Thoracic aorta (tissue), 2 donors: ENCODE measurements around the gene PSMC3IP. TPM values are rescaled to one million over a fixed set of nuclear protein-coding genes. Genes with fewer than 3 reads are reported as not detected.

Experiments
- ATAC-seq: fragments of 150-250 bp; one replicate; pipeline ENCODE4 v1.8.0; 2017; ENCODE audit warnings: low read depth; ENCODE audit not compliant: insufficient number of reproducible peaks, low FRiP score
- DNase-seq: peaks from one replicate; pipeline ENCODE4 v3.0.0-alpha.2; 2020; ENCODE audit warnings: low spot score
- H3K27ac ChIP-seq, 2 donors: fragments of 200-600 bp; sonication (generic); 1 replicate in 1 of 2; 2 replicates in 1 of 2; pipeline ENCODE4 v1.5.1; 2016; ENCODE audit warnings: mild to moderate bottlenecking in 2 of 2, moderate library complexity in 2 of 2
- H3K27me3 ChIP-seq: fragments of 200-600 bp; sonication (generic); replicated peaks from 2 replicates; pipeline ENCODE4 v1.6.0; 2016; ENCODE audit warnings: mild to moderate bottlenecking; ENCODE audit not compliant: insufficient read depth
- H3K36me3 ChIP-seq: fragments of 200-600 bp; sonication (generic); one replicate; pipeline ENCODE4 v1.5.1; 2016
- H3K4me1 ChIP-seq, 2 donors: fragments of 200-600 bp; sonication (generic); 1 replicate in 1 of 2; 2 replicates in 1 of 2; pipeline versions ENCODE4 v1.5.1 to v1.6.0; 2016; ENCODE audit warnings: low read depth in 2 of 2, mild to moderate bottlenecking in 1 of 2; ENCODE audit not compliant: control insufficient read depth in 1 of 2
- H3K4me3 ChIP-seq: fragments of 200-600 bp; sonication (generic); 2 replicates; pipeline ENCODE4 v1.5.1; 2016; ENCODE audit warnings: mild to moderate bottlenecking
- H3K9me3 ChIP-seq: fragments of 200-600 bp; sonication (generic); 2 replicates; pipeline ENCODE4 v1.5.1; 2016
- total RNA-seq, 2 donors: library from RNA; depleted of rRNA; stranded (reverse); fragments of >200 nt; gene quantifications; one replicate each; pipeline versions ENCODE4 v1.1.0 to v1.2.3, GENCODE V29; 2016
- TF ChIP-seq, protein P1 (sequence below): fragments of 200-600 bp; sonication (generic); IDR thresholded peaks from one replicate; pipeline ENCODE4 v1.5.1; 2019; ENCODE audit warnings: antibody characterized with exemption

The PSMC3IP gene
- total RNA-seq, 2 donors from 2014 or later, result 6.6 TPM; not detected in 1

GRCh38 chr17:42608305-42609181 lies 31.0 kb upstream of the PSMC3IP start:
- ATAC-seq, result peak; percentile 7
- TF ChIP-seq, protein P1, sequence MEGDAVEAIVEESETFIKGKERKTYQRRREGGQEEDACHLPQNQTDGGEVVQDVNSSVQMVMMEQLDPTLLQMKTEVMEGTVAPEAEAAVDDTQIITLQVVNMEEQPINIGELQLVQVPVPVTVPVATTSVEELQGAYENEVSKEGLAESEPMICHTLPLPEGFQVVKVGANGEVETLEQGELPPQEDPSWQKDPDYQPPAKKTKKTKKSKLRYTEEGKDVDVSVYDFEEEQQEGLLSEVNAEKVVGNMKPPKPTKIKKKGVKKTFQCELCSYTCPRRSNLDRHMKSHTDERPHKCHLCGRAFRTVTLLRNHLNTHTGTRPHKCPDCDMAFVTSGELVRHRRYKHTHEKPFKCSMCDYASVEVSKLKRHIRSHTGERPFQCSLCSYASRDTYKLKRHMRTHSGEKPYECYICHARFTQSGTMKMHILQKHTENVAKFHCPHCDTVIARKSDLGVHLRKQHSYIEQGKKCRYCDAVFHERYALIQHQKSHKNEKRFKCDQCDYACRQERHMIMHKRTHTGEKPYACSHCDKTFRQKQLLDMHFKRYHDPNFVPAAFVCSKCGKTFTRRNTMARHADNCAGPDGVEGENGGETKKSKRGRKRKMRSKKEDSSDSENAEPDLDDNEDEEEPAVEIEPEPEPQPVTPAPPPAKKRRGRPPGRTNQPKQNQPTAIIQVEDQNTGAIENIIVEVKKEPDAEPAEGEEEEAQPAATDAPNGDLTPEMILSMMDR, result no peak
- Histone ChIP-seq H3K9me3 (no peaks in the 10 kb centered on the region), H3K4me1 (peaks cover 18 to 39% of the 10 kb centered on the region in 2 donors), H3K27me3 (no peaks in the 10 kb centered on the region), H3K4me3 (peak overlapping the region; percentile 82), H3K36me3 (peaks cover 8% of the 10 kb centered on the region), H3K27ac (peak overlapping the region; percentile 79 to 84)
- no peak for DNase-seq

- H3K27me3 ChIP-seq, result no peaks in the 10 kb centered on the region
- DNase-seq (no peak), ATAC-seq (no peak)
- no peaks in the 10 kb centered on the region for H3K9me3 ChIP-seq
- no peak overlapping the region for H3K27ac ChIP-seq
- H3K4me1 ChIP-seq, result peaks cover 18 to 39% of the 10 kb centered on the region in 2 donors
- TF ChIP-seq, protein P1, result no peak
- H3K4me3 ChIP-seq, result peak overlapping the region; percentile 82
- H3K36me3 ChIP-seq, result peaks cover 8% of the 10 kb centered on the region
Measured at GRCh38 chr17:42607769-42608168, 30.2 kb upstream of the PSMC3IP start.

- no peaks in the 10 kb centered on the region for H3K27me3 ChIP-seq
- H3K36me3 ChIP-seq, result peaks cover 2% of the 10 kb centered on the region
- ATAC-seq, result no peak
- H3K4me3 ChIP-seq, result no peak overlapping the region
- TF ChIP-seq, protein P1, result no peak
- DNase-seq, result no peak
- H3K9me3 ChIP-seq, result no peaks in the 10 kb centered on the region
- peaks cover 18 to 45% of the 10 kb centered on the region in 2 donors for H3K4me1 ChIP-seq
- no peak overlapping the region for H3K27ac ChIP-seq
Measured at GRCh38 chr17:42603318-42603717, 25.8 kb upstream of the PSMC3IP start.

DNA sequence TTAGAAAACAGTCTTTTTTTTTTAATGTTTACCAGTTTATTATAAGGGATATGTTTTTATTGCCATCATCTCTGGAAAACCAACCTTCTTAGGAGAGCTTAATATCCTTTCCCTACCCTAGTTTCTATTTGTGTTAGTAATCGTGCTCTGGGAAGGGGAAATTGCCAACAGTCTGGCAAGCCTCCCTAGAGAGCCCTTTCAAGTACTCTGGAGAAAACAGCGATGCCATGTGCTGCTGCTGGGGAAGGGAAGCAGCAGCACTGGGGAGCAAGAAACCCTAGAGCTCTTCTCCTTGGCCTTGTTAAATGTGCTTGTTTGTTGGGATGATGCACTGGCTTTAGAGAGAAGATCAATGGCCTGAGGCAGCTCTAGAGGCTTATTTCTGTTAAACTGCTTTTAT lies 21.4 kb upstream of the PSMC3IP start:
- no peaks in the 10 kb centered on the region for H3K9me3 ChIP-seq
- H3K27ac ChIP-seq, result no peak overlapping the region
- H3K36me3 ChIP-seq, result peaks cover 6% of the 10 kb centered on the region
- H3K4me1 ChIP-seq, result peaks cover 0 to 8% of the 10 kb centered on the region in 2 donors
- ATAC-seq (no peak), DNase-seq (no peak)
- TF ChIP-seq, protein P1, result no peak
- H3K4me3 ChIP-seq, result no peak overlapping the region
- no peaks in the 10 kb centered on the region for H3K27me3 ChIP-seq

DNA sequence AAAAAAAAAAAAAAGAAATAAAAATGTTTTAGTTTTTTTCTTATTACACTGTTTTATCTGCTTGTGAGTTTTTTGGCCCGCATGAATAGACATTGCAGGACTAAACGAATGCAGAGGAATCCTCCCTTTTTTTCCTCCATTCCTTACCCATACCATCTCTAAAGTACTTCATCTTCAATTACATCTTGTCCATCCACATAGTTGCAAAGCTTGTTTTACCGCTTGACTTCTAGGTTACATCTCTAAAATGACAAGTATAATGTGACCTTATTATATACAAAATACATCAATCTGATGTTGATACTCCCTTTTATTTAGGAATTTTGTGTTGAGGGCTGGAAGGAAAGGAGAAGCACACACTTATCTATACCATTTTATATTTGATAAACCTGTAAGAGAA lies 18.9 kb upstream of the PSMC3IP start:
- Histone ChIP-seq H3K4me1 (peaks cover 0 to 8% of the 10 kb centered on the region in 2 donors), H3K27me3 (no peaks in the 10 kb centered on the region), H3K4me3 (no peak overlapping the region), H3K27ac (no peak overlapping the region), H3K36me3 (peaks cover 15% of the 10 kb centered on the region), H3K9me3 (no peaks in the 10 kb centered on the region)
- TF ChIP-seq, protein P1, result no peak
- no peak for ATAC-seq
- no peak for DNase-seq
